Stimulated activated CD8-positive, alpha-beta memory T cell treated with anti-CD3 and anti-CD28 coated beads, Interleukin-4, amount 100 ng/mL, for 1 hour (primary cell): Measurements from ENCODE around the gene KBTBD13.
A peak's percentile ranks its signal among the peaks of the same experiment; 100 is the strongest.
"Not testable (repeated sequence)": the region's sequence is repeated elsewhere in the genome, so short reads cannot be mapped to it uniquely, and the experiment has no call there.

Source experiments
- DNase-seq, 2 donors: peaks; one replicate each; pipeline ENCODE4 v3.0.0-alpha.2; 2020; ENCODE audit warnings: low read depth in 2 of 2, low spot score in 1 of 2

Gene KBTBD13

GRCh38 chr15:65069179-65069578 lies 7.4 kb upstream of the KBTBD13 start:
- DNase-seq = no peak

GRCh38 chr15:65069779-65070546 lies 6.6 kb upstream of the KBTBD13 start:
- DNase-seq = no peak

- no peak for DNase-seq
Observed at GRCh38 chr15:65071381-65071811, 5.2 kb upstream of the KBTBD13 start.

- DNase-seq = no peak
Observed at GRCh38 chr15:65072027-65072426, 4.5 kb upstream of the KBTBD13 start.

GRCh38 chr15:65072617-65073016 lies 3.9 kb upstream of the KBTBD13 start:
- DNase-seq = no peak

GRCh38 chr15:65074946-65075345 lies 1.6 kb upstream of the KBTBD13 start:
- not testable (repeated sequence) for DNase-seq

GRCh38 chr15:65075607-65076395 lies 745 bp upstream of the KBTBD13 start:
- not testable (repeated sequence) for DNase-seq

- no peak for DNase-seq
Observed at GRCh38 chr15:65077291-65077980, 890 bp downstream of the KBTBD13 start.

GRCh38 chr15:65077981-65078352 lies 1.4 kb downstream of the KBTBD13 start:
- peak in 1 of 2 donors; percentile 12 for DNase-seq

- DNase-seq = no peak
Observed at GRCh38 chr15:65079580-65079979, 3.0 kb downstream of the KBTBD13 start.

GRCh38 chr15:65081270-65081669 lies 4.7 kb downstream of the KBTBD13 start:
- no peak for DNase-seq

- DNase-seq = no peak
Observed at GRCh38 chr15:65081758-65082157, 5.2 kb downstream of the KBTBD13 start.

GRCh38 chr15:65082303-65082953 lies 5.9 kb downstream of the KBTBD13 start:
- no peak for DNase-seq

GRCh38 chr15:65083262-65083701 lies 6.7 kb downstream of the KBTBD13 start:
- DNase-seq = no peak

- DNase-seq = no peak
Observed at GRCh38 chr15:65084500-65085206, 8.1 kb downstream of the KBTBD13 start.

GRCh38 chr15:65085207-65085753 lies 8.7 kb downstream of the KBTBD13 start:
- DNase-seq = no peak

- DNase-seq = no peak
Observed at GRCh38 chr15:65085990-65086679, 9.6 kb downstream of the KBTBD13 start.

GRCh38 chr15:65086680-65087111 lies 10.2 kb downstream of the KBTBD13 start:
- DNase-seq = no peak

- no peak for DNase-seq
Observed at GRCh38 chr15:65087411-65087810, 10.9 kb downstream of the KBTBD13 start.
